ENCODE data around the gene EPB41L4A.

GRCh38 chr5:112342389-112342788 lies 76.7 kb downstream of the EPB41L4A start:
- TF ChIP-seq CTCF (IDR thresholded peaks at IDR 0.05) (no peak), POLR2A (IDR thresholded peaks at IDR 0.05) (no peak)

All from lower leg skin (tissue), 3 donors.